BJ (cell line): ENCODE measurements around the gene ADGRL2. TPM values are rescaled to one million over a fixed set of nuclear protein-coding genes. Genes with fewer than 3 reads are reported as not detected.

ENCODE experiments used
- CTCF ChIA-PET: fragments of 350-600 bp; formaldehyde crosslinking; extraction: SDS; loops from one replicate; lab custom pipeline; 2021; ENCODE audit warnings: antibody characterized with exemption, inconsistent platforms; lab: Yijun Ruan, JAX
- POLR2A ChIA-PET: fragments of 300-600 bp; sonication (Branson Sonifier 250); formaldehyde crosslinking; extraction: SDS; loops from one replicate; lab custom pipeline; 2021; ENCODE audit warnings: antibody characterized with exemption; lab: Charles Lee
- DNase-seq: peaks from one replicate; pipeline ENCODE4 v3.0.0-alpha.2; 2011; ENCODE audit warnings: low read depth
- H3K27me3 ChIP-seq: 2 replicates; pipeline ENCODE4 v1.6.0; 2011; ENCODE audit warnings: low read length; ENCODE audit not compliant: control insufficient read depth, insufficient read depth
- H3K36me3 ChIP-seq: 2 replicates; pipeline ENCODE4 v1.5.1; 2011; ENCODE audit warnings: low read length; ENCODE audit not compliant: control insufficient read depth, insufficient read depth
- H3K4me3 ChIP-seq: 2 replicates; pipeline ENCODE4 v1.5.1; 2011; ENCODE audit warnings: low read depth, mild to moderate bottlenecking, control low read depth, low read length
- CTCF ChIP-seq: IDR thresholded peaks from 2 replicates; pipeline ENCODE4 v1.5.1; 2011; ENCODE audit warnings: low read depth, mild to moderate bottlenecking, control low read depth, inconsistent platforms, low read length, moderate library complexity; ENCODE audit not compliant: insufficient read depth
- polyA plus RNA-seq: library from polyadenylated mRNA; depleted of rRNA; stranded (reverse); fragments of >200 nt; gene quantifications from 2 replicates; pipeline ENCODE4 v1.2.3, GENCODE V29; 2011

Gene ADGRL2
- polyA plus RNA-seq, 1 experiment, result 18.1 TPM

DNA sequence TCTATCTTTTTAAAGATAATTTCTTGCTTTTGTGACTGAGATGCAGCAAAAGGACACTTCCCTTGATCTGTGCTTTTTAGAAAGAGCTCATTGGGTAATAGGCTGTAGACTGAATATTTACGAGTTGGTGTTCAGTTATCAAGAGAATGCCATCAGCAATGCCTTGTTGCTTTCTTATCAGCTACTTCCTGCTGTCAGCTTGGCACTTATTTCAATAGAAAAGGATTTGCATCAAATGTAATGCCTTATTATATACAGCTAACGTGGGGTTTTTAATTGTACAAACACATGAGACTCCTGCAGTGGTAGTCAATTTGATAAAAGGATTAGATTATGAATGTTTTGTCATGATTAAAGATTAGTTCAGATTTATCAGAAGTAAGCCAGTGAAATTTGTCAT, 122.2 kb downstream of the ADGRL2 start:
- POLR2A ChIA-PET, result no interaction called here
- no peak for DNase-seq
- no peak overlapping the region for H3K4me3 ChIP-seq
- CTCF ChIA-PET, result interaction anchor here (1.0 kb wide), 1 partner anchor 28 kb away, joined by 3 read pairs; no protein-coding TSS in a partner anchor
- no peaks in the 10 kb centered on the region for H3K36me3 ChIP-seq
- H3K27me3 ChIP-seq, result no peaks in the 10 kb centered on the region
- TF ChIP-seq CTCF, result no peak

DNA sequence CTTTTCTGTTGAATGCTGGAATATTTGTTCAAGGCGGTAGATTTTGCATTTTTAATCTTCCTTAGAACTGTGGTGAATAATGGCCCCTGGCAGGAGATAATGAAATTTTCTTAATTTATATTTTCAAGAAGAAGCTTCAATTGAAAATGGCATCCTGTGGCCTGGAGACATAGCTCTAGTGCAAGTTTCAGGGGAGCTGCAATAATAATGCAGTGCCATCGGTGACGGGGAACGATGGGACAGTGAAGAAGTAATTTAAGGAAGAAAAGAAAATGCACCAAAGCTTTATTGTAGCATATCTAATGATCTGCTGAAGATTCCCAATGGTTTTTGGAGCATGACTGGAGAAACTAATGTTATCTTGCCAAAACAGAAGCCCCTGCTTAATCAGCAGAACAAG, 128.4 kb downstream of the ADGRL2 start:
- CTCF ChIA-PET, result no interaction called here
- DNase-seq, result no peak
- Histone ChIP-seq H3K36me3 (no peaks in the 10 kb centered on the region), H3K27me3 (no peaks in the 10 kb centered on the region), H3K4me3 (no peak overlapping the region)
- POLR2A ChIA-PET, result no interaction called here
- TF ChIP-seq CTCF, result no peak

- Histone ChIP-seq H3K4me3 (no peak overlapping the region), H3K27me3 (no peaks in the 10 kb centered on the region), H3K36me3 (no peaks in the 10 kb centered on the region)
- DNase-seq, result no peak
- ChIA-PET CTCF (no interaction called here), POLR2A (no interaction called here)
- no peak for TF ChIP-seq CTCF
Measured at GRCh38 chr1:81936853-81937252, 136.1 kb downstream of the ADGRL2 start.

DNA sequence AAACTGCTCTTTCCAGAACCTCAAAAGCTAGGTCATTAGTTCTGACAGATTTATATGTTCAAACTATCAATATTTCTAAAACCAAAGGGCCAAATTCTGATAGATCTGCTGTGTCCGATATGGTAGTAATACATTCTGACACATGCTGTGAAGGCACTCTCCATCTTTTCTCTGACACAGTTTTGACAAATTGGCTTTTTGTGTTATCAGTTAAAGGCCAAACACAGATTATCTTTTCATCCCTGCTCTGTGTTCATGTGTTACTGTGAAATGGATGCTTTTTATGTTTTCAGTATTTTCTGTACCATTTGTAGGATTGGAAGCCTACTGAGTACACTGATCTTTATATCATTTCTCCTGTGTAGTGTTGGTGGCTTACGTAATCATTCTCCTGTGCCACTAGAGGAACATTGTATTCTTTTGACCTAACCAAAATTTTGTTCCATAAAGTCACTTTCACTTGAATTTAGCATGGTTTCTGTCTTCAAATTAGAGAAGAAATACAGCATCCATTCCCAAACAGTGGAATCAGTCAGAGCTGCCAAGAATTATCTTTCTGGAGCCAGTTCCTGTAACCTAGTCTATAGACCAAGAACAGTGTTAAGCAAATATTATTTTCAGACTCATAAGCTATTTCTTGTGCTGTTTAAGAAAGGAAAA, 137.2 kb downstream of the ADGRL2 start:
- no peaks in the 10 kb centered on the region for H3K27me3 ChIP-seq
- no peaks in the 10 kb centered on the region for H3K36me3 ChIP-seq
- H3K4me3 ChIP-seq, result no peak overlapping the region
- ChIA-PET POLR2A (no interaction called here), CTCF (no interaction called here)
- DNase-seq, result no peak
- TF ChIP-seq CTCF, result no peak

- Histone ChIP-seq H3K27me3 (no peaks in the 10 kb centered on the region), H3K4me3 (no peak overlapping the region), H3K36me3 (no peaks in the 10 kb centered on the region)
- no peak for DNase-seq
- POLR2A ChIA-PET, result interaction anchor here (0.5 kb wide), 1 partner anchor 339 kb away, joined by 4 read pairs; no protein-coding TSS in a partner anchor
- CTCF ChIA-PET, result no interaction called here
- TF ChIP-seq CTCF, result no peak
Measured at GRCh38 chr1:81948495-81948894, 147.8 kb downstream of the ADGRL2 start.
